Right kidney (tissue), 1 donor: ENCODE data around the gene XRCC3.

Source experiments
- DNase-seq: peaks from one replicate; pipeline ENCODE4 v3.0.0-alpha.2; 2016

The XRCC3 gene

GRCh38 chr14:103725739-103726395 is 10.6 kb upstream of the XRCC3 start:
- DNase-seq, result no peak

GRCh38 chr14:103725001-103725682 is 9.9 kb upstream of the XRCC3 start:
- DNase-seq, result no peak

- no peak for DNase-seq
Observed at GRCh38 chr14:103724116-103724515, 8.9 kb upstream of the XRCC3 start.

GRCh38 chr14:103723748-103724081 is 8.5 kb upstream of the XRCC3 start:
- no peak for DNase-seq

- DNase-seq, result no peak
Observed at GRCh38 chr14:103721334-103722120, 6.3 kb upstream of the XRCC3 start.

GRCh38 chr14:103719751-103720150 is 4.5 kb upstream of the XRCC3 start:
- DNase-seq, result no peak

- no peak for DNase-seq
Observed at GRCh38 chr14:103718572-103718971, 3.3 kb upstream of the XRCC3 start.

- no peak for DNase-seq
Observed at GRCh38 chr14:103716899-103717411, 1.7 kb upstream of the XRCC3 start.

- peak; percentile 41 for DNase-seq
Observed at GRCh38 chr14:103716091-103716801, 995 bp upstream of the XRCC3 start.

GRCh38 chr14:103714063-103714724 is 1.1 kb downstream of the XRCC3 start:
- DNase-seq, result no peak

- DNase-seq, result no peak
Observed at GRCh38 chr14:103713304-103714062, 1.8 kb downstream of the XRCC3 start.

GRCh38 chr14:103712633-103713247 is 2.5 kb downstream of the XRCC3 start:
- DNase-seq, result no peak

- no peak for DNase-seq
Observed at GRCh38 chr14:103711516-103712431, 3.5 kb downstream of the XRCC3 start.

- DNase-seq, result no peak
Observed at GRCh38 chr14:103710771-103711377, 4.4 kb downstream of the XRCC3 start.

GRCh38 chr14:103709814-103710213 is 5.4 kb downstream of the XRCC3 start:
- no peak for DNase-seq

- DNase-seq, result no peak
Observed at GRCh38 chr14:103708750-103709187, 6.5 kb downstream of the XRCC3 start.

- DNase-seq, result no peak
Observed at GRCh38 chr14:103707329-103708263, 7.7 kb downstream of the XRCC3 start.
